GM21390 (cell line): Measurements from ENCODE around the gene PPP2R5C.
"Not testable (repeated sequence)": the region's sequence is repeated elsewhere in the genome, so short reads cannot be mapped to it uniquely, and the experiment has no call there.

Experiments used
- ATAC-seq: cut with Tn5 transposase; IDR thresholded peaks from one replicate; pipeline ENCODE4 v1.9.1; 2021; ENCODE audit not compliant: unreplicated experiment

The PPP2R5C gene

GRCh38 chr14:101780390-101780789, 18.9 kb downstream of the PPP2R5C start:
- no peak for ATAC-seq

GRCh38 chr14:101780887-101781239, 19.4 kb downstream of the PPP2R5C start:
- no peak for ATAC-seq

GRCh38 chr14:101781240-101782061, 19.9 kb downstream of the PPP2R5C start:
- ATAC-seq = no peak

DNA sequence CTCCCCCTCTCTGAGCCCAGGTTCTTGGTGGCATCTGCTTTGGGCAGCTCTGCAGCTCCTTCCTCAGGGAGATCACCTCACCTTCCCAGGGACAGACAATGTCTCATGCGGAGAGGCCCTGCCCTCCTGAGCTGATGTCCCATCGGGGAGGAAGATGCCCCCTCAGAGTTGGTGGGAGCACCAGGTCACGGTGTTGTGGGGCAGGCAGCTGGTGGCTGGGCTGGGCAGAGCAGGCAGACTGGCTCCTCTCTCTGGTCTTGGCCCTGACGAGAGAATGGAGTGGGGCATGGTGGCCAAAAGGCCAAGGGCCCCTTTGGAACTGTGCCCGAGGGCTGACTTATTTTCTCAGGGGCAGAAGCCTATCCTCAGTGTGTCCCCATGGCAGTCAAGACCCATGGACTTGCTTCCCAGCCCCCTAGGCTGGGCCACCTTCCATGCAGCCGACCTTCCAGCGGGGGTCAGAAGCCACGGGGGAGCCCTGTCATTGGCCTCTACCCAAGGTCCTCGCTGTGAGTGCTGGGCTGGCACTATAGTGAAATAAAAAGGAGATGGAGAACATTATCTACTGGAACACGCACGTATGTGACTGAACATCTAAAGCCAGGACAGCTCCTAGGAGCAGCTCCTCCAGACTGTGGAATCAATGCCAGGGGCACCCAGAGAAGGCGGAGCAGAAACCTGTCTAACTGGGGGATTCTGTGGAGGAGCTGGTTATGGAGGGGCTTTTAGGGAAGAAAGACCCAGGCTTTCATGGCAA, 21.9 kb downstream of the PPP2R5C start:
- ATAC-seq = no peak

DNA sequence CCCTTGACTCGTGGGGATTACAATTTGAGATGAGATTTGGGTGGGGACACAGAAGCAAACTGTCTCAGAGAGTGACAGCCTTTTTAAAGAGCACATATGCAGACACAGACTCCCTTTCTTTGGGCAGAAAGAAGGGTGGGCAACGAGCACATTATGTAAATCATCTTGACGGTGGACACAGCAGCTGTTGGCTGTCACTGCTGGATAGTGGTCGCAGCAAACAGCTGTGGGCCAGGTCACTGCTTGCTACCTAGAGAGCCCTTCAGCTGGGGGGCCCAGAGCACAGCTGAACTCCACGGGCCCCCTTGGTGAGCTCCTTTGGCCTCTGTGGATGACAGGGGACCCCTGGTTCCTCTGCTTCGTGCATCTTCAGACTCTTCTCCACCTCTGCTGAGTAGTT, 23.1 kb downstream of the PPP2R5C start:
- ATAC-seq = no peak

DNA sequence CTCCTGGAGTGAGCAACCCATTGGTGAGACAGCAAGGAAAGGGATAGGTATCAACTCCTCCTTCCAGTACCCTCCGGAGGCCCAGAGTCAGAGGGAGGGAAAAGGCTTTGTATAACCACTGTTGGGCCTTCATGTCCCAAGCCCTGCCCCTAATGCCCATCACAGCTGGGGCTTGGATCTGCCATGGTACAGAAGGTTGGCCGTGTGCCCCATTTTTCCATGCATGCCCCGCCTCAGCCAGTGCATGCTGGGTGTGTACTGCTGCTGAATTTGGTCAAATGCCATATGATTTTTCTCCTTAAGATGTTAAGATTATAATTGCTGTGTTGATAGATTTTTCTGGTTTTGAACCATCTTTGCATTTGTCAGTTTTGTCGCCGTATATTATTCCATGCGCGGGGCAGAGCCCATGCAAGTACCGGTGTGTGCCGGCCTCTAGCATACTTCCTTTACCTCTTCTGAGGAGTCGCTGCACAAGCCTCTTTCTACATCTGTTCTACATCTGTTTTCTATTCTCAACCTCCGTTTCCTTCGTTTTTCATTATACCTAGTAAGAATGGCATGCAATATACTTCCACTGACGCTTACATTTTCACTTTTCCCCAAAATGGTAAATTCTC, 26.6 kb downstream of the PPP2R5C start:
- no peak for ATAC-seq

DNA sequence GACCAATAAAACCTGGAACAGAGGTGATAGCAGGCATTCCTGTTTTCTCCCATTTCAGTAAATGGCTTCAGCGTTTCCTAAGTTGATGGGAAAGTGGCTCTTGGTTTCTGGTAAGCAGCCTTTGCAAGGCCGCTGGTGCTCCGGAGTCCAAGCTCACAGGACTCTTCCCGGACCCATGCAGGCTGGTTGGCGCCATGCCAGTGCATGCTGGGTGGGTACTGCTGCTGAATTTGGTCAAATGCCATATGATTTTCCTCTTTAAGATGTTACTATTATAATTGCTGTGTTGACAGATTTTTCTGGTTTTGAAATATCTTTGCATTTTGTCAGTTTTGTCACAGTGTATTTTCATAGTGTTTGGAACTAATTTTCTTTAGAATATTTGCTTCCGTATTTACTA, 27.7 kb downstream of the PPP2R5C start:
- ATAC-seq = no peak

- ATAC-seq = no peak
These were observed 28.7 kb downstream of the PPP2R5C start for GRCh38 chr14:101790232-101790631.

DNA sequence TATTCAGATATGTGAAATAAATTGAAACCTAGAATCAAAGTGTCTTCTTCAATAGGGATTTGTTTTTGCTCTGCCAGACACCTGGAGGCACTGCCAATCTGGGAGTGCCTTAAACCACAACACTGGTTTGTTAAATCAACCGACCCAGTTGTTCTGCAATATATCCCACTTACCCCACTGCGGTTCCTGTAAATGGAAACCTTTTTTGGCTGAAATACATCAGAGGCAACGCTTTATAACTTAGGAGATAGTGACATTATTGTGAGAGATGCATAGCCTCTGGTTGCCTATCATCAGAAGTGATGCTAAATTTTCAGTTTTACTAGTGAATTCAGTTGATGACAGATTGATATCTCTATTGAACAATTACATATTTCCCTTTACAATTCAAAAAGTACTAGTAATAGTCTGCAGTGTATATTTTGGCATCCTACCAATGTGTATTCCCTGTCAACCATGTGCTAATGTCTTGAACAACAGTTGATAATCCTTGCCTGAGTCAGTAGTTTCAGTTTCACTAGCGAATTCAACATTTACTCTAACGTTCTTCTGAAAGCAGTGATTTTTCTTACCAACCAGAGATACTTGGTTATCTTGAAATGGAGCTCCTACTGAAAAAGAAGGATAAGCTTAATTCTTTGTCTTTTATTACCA, 30.5 kb downstream of the PPP2R5C start:
- ATAC-seq = no peak

GRCh38 chr14:101796016-101796415, 34.5 kb downstream of the PPP2R5C start:
- no peak for ATAC-seq

DNA sequence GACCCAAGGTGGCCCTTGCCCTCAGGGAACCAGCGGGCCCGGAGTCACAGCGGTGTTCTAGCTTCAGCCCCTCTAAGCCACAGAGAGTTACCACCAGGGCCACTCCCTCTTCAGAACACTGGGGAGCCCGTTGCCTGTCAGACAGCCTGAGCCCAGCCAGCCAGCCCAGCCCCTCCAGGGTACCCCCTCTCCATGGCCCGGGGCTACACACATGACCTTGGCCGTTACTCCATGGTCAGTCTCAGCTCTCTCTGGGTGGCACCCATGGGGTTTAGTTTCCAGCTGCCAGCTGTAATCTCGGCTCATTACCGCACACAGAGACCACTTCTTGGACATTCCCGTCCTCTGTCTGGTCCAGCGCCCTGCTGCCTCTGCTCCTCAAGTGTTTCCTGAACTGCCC, 35.0 kb downstream of the PPP2R5C start:
- ATAC-seq = no peak

- ATAC-seq = no peak
These were observed 36.3 kb downstream of the PPP2R5C start for GRCh38 chr14:101797856-101798255.

DNA sequence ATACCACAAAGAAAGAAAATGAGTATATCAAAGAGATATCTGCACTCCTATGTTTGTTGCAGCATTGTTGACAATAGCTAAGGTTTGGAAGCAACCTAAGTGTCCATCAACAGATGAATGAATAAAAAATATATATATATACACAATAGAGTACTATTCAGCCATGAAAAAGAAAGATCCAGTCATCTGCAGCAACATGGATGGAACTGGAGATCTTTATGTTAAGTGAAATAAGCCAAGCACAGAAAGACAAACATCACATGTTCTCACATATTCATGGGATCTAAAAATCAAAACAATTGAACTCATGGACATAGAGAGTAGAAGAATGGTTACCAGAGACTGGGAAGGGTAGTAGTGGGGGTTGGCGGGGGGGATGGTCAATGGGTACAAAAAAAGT, 42.9 kb downstream of the PPP2R5C start:
- not testable (repeated sequence) for ATAC-seq

DNA sequence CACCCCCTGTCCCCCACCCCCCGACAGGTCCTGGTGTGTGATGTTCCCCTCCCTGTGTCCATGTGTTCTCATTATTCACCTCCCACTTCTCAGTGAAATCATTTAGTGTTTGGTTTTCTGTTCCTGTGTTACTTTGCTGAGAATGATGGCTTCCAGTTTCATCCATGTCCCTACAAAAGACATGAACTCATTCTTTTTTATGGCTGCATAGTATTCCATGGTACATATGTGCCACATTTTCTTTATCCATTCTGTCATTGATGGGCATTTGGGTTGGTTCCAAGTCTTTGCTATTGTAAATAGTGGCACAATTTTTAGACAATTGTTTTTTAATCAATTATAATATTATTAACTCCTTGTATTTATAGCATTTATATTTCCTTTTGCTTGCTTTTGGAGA, 44.7 kb downstream of the PPP2R5C start:
- ATAC-seq = not testable (repeated sequence)

GRCh38 chr14:101808020-101808641, 46.6 kb downstream of the PPP2R5C start:
- no peak for ATAC-seq

GRCh38 chr14:101808894-101809670, 47.6 kb downstream of the PPP2R5C start:
- ATAC-seq = no peak

DNA sequence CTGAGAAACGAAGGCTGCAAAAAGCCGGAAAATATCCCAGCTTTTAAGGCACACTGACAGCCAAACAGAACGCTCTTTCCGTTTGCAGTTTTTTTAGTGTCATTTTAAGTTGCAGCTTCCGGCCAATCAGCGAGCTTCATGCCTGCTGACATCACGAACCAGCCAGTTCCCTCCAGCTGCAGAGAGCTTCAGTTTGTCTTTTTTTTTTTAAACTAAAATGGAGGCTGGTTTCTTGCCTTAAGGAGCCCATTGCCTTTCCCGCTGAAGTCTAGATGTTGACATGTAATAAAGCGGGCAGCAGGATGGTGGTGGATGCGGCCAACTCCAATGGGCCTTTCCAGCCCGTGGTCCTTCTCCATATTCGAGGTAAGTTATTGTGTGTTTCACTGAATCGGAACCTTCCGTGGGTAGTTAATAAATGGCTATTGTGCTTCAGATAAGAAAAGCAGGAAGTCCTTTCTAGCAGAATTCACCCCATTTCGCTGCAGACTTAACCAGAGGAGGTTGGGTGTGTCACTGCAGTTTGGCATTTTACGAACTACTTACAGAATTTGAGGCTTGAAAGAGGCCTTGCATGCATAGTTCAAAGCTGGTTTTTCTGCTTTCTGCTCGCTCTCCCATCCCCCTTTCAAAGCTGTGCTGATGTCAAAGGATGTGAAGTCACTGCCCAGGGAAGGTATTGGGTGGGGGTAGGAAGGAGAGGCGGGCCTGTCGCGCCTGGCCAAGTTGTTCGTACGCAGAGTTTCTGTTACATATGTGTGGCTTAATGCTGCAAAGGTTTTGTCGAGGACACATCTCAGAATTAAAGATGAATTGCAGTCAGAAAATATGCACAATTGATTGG, 48.4 kb downstream of the PPP2R5C start:
- peak; percentile 91 for ATAC-seq

DNA sequence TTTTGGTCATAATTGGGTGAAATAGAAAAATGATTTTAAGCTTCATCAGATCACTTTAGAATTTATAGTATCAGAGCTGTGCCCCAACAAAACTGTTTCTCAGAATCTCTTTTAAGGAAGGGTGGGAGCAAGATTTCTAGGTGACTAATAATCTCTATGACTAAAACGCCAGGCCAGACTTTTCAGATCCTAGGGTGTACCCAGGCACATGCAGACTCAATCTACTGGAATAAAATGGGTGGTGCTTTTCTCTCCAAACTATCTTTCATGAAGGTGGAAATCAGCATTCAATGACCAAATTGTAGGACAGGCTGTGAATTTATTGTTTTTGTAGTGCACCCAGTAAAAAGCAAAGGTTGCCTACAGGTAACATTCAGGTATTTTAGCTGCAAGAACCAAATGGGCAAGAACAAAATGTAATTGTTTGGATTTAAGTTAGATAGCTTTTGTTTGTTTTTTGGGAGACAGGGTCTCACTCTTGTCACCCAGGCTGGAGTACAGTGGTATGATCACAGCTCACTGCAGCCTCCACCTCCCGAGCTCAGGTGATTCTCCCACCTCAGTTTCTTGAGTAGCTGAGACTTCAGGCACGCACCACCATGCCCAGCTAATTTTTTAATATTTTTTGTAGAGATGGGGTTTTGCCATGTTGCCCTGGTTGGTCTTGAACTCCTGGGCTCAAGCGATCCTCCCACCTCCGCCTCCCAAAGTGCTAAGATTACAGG, 49.5 kb downstream of the PPP2R5C start:
- no peak for ATAC-seq

DNA sequence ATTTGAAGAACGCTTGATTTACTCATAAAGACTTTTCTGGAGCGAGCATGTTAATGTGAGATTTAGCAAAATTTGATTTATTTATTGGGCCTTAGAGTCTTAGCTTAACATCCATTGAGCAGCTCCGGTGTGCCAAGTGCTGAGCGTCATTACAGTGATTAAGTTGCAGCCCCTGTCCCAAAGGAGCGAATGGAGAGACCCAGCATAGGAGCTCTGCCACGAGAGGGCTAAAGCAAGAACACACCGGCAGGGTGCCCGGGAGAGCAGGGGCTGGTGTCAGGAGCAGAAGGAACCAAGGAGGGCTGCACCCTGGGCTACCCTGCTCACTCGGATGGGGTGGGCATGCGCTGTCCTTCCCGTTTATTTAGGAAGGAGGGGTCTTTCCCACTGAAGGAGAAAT, 50.6 kb downstream of the PPP2R5C start:
- no peak for ATAC-seq
